Endothelial cell of hepatic sinusoid (primary cell): ENCODE measurements around the gene FAAP20.

Experiments used
- in situ Hi-C: cut with HindIII; loops from 2 replicates; pipeline ENCODE4 v1.10.0; 2017; ENCODE audit warnings: low sequenced_read_pairs

FAAP20 gene

DNA sequence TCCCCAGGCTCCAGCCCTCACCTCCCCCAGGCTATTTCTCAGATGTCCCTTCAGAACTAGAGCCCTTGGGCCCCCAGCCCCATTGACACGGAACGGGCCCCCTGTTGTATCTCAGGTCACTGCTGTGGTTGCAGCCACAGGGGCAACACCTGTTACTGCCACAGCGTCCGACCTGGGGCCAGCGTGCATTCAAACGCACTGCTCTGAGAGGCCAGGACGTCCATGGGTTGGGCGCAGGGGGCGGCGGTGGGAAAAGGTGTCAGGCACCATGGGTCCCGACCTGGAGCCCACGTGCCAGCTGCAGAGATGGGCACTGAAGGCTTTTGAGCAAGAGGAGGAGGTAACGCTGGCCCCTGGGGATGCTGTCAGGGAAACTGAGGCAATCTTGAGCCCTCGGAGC, 13.3 kb downstream of the FAAP20 start:
- in situ Hi-C loops, result no loop called here

DNA sequence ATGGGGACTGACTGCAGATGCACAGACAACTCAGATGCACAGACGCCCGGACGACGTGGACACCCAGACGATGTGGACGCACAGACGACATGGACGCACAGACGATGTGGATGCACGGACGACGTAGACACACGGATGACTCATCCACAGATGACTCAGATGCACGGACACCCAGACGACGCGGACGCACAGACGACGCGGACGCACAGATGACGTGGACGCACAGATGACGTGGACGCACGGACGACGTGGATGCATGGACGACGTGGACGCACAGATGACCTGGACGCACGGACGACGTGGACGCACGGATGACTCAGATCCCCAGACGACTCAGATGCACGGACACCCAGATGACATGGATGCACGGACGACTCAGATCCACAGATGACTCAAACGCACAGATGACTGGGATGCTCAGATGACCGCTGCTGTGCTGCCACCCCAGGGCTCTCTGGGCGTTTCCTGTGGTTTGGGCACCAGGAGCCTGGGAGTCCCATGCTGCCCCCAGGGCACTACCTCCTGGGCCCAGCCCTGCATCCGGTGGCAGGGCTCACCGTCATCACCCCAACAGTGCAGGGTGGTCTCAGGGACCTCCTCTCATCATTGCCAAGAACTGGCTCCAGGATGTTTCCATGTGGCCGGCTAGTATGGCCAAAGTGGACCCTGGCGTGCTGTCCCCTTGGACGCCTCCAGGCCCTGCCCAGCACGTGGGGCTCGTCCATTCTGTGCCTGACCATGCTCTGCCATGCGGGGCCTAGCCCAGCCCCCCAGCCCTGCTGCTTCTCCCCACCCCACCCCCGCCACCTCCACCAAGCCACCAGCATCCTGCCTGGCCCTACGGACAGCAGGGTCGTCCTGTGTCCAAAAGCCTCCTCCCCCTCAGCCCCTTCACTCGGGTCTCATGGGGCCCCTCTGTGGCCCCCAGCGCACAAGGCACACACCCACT, 14.0 kb downstream of the FAAP20 start:
- in situ Hi-C loops, result no loop called here

DNA sequence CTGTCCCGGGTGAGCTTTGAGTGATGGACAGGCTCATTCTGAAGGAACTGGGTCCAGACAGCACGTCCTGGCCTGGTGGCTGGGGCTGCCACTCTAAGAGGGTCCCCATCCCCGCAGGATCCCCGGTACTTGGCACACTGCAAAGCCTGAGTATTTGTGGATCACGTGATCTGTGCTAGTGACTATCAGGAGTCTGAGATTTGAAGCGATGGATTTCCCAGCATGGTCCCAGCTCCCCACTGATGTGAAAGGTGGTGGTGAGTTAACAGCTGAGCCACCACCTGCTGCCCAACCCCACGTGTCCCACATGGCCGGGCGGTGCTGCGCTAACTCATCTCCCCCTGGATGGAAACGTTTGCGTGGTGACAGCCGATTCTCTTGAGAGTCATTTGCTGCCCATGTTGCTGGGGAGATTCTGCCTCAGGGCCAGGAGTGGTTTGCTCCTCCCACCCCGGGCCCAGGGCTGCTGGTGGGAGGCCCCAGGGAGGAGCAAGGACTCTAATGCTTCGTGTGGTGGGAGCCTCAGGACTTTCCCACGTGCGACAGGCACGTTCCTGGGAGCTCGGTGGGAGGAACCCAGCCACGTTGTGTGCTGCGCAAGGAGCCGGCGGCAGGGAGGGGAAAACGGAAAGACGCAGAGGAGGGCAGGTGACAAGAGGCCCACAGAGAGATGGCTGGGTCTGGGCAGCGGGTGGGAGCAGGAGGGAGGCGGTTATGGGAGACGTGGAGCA, 15.1 kb downstream of the FAAP20 start:
- in situ Hi-C loops, result no loop called here

DNA sequence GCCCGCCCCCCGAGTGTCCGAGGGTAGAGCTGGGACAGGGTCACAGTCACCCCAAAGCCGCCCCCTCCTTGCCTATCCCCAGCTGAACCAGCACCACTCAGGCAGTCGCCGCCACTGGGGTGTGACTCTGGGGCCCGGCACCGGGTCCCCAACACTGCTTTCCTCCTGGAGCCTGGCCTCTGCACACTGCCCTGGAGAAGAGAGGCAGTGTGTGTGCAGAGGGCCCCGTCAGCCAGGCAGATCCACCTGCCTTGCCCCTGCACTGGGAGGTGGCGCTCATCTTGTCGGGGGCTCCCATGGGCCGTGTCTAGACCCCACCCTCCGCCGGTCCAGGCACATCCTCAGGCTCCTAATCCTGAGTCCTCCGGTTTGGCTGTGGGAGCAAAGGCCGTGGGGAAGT, 15.7 kb downstream of the FAAP20 start:
- in situ Hi-C loops, result no loop called here

DNA sequence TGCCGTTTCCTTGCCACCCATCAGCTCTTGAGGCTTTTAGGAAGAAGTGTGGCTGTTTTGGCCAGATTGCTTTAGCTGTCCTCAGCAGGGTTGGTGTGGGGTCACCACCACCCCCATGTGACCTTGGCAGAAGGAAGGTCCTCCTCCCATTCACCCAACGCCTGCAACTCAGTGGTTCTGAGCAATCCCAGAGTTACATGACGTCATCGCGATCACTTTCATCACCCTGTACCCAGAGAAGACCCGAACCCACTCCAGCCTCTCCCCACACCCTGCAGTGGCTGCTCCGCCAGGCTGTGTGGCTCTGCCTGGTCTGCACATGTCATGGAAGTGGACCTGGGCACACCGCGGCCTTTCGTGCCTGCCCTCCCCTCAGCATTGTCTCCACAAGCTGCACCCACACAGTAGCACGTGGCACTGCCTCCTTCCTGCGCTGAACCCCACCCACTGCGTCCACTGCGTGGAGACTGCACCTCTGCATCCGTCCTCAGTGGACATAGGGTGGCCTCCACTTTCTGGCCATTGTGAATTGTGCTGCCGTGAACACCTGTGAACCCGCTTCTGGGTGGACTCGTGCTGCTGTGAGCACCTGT, 16.5 kb downstream of the FAAP20 start:
- in situ Hi-C loops, result no loop called here

DNA sequence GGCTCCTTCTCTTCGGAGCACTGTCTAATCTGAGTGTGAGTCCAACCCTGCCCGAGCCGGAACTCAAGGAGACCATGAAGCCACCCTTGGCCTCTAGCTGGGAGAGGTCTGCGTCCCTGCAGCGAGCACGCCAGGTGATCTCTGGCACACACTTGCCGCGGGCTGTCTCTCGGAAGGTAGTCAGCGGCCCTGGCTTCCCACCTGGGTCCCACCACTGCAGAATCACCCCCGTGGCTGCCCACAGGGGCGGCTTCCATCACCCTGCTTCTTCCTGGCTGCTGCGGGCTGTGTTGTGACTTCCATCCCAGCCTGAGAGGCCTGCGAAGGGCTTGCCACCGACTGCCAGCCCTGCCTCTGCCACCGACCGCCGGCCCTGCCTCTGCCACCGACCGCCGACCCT, 17.0 kb downstream of the FAAP20 start:
- in situ Hi-C loops, result no loop called here

DNA sequence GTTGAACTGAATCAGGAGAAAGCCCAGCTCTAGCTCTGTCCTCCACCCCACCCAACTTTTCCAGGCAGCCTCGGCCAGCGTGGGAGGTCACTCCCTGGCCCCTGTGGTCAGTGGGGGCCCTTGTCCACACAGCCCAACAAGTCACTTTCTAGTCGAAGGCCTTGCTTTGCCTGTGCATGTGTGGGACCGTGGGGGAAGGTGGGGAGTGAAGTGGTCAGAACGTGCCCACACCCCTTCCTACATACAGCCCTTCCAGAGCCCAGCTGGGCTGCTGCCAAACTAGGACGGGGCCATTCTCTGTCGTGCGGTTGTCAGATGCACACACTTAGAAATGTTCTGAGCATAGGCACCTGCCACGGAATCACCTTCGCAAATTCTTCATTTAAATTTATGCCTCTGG, 18.0 kb downstream of the FAAP20 start:
- in situ Hi-C loops, result no loop called here

DNA sequence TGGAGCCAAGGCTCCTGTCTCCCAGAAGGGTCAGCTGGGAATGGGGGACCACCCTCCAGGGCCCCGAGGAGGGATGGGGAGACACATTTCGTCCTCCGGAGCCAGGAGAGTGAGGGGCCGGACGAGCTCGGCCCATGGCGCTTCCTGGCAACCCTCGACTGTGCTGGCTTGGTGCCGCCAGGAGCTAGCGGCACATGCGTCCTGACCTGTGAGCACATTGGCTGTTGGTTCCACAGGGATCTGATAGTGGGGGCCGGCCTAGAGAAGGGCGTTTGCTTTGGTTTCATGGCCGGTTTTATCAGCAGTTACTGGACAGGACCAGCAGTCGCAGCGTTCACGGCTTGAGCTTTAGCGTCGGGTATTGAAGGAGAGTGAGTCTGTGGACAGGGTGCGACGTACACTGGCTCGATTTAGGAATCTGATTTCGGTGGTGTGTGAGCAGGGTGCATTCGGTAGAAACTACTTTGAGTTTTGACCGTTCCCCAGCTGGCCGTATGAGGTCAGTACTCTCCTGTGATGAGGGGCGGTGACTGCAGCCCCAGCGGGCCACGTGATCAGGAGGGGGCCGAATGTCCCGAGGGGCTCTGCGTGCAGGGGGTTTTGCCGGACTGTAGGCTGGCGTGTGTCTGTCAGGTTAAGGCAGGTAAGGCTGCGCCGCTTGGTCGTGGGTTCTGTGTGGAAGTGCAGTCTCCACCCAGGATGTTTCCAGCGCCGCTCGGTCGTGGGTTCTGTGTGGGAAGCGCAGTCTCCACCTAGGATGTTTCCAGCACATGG, 18.7 kb downstream of the FAAP20 start:
- in situ Hi-C loops, result no loop called here

DNA sequence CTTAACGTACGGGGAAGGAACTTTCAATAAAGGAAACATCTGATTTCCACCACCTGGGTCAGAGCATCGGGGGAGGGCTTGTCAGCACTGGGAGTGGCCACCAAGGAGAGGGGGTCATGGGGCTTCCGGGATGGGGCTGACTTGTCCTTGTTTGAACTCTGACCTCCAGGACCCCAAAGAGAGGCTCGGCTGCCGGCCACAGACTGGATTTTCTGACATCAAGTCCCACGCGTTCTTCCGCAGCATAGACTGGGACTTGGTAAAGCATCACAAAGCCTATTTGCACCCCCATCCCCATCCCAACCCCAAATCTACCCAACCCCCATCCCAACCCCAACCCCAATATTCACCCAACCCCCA, 19.5 kb downstream of the FAAP20 start:
- in situ Hi-C loops, result no loop called here

DNA sequence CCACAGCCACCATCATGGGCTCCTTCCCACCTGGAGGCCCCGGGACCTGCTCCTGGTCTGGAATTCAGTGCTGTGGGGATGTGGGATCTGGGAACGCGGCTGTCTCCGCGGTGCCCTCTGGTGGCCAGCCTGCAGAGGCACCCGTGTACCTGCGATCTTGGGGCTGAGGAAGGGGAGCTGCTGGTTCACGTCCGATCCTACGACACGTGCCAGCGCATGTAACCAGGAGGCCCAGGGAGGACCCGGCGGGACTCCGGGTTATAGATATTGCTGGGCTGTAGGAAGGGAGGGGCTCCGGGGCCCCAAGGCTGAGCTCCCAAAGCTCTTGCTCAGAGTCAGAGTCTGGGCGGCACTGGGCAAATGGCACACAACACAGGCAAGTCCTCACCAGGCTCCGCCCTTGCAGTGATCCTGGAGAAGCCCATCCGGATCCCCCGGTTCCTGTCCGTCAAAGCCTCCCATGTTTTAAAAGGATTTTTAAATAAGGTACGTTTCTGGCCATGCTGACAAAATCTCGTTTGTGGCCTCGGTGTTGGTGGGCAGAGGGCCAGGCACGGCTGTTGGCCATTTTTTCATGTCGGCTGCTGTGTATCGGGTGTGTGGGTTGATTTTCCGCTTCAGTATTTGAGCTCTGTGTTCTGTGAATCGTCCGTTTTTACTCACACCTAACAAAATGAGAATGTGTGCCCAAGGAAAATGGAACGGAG, 20.1 kb downstream of the FAAP20 start:
- in situ Hi-C loops, result loop anchor here (5.0 kb wide), 1 partner anchor 42 kb away; no protein-coding TSS in a partner anchor

DNA sequence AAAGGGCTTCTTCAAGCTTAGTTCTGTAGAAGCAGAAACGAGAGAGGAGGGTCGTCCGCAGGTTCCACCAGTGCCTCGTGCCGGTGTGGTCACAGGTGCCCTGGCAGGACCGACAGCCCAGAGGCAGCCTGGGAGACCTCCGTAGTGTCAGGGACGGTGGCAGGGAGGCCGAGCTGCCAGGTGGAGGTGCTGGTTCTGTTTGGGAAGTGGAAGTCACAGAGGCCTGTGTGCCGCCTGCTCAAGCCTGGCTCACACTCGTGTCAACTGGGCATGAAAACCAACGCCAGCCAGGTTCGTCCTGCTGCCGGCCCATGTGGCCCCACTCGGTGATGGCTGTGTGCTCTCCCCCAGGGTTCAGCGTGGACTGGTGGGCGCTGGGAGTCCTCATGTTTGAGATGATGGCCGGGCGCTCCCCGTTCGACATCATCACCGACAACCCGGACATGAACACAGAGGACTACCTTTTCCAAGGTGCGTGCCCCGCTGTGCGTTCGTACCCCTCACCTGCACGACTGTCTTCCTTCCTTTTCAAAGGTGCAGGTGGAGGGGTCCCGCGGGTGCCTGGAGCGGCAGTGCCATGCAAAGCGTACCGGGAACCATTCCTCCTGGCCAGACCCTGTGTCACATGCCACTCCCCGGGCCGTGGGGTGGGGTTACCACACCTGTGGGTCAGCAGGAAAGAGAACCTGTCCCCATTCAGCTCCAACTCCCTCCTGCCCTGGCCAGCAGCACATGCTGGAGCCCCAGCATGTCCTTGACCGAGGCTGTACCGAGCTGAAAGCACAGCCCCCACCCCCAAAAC, 20.8 kb downstream of the FAAP20 start:
- in situ Hi-C loops, result loop anchor here (5.0 kb wide), 1 partner anchor 41 kb away; no protein-coding TSS in a partner anchor

DNA sequence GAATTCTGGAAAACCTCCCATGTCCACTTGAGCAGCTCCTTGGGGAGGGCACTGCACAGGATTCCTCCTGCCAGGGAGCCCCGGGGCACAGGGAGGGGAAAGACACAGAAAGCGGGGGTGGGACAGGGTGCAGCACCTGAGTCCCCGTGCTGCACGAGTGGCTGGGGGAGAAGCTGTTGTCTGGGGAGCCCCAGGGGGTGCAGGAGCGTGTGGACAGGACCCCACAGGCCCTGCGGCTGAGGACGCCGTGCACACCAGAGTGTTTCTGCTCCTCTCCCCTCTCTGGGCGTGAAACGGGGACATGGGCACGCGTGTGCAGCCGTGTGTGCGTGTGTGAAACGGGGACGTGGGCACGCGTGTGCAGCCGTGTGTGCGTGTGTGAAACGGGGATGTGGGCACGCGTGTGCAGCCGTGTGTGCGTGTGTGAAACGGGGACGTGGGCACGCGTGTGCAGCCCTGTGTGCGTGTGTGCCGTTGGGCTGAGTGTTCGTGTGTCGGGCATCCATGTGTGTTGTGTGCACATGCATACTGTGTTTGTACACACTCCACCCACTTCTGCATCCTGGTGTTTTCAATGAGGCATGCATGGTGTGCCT, 21.9 kb downstream of the FAAP20 start:
- in situ Hi-C loops, result loop anchor here (5.0 kb wide), 1 partner anchor 40 kb away; no protein-coding TSS in a partner anchor

DNA sequence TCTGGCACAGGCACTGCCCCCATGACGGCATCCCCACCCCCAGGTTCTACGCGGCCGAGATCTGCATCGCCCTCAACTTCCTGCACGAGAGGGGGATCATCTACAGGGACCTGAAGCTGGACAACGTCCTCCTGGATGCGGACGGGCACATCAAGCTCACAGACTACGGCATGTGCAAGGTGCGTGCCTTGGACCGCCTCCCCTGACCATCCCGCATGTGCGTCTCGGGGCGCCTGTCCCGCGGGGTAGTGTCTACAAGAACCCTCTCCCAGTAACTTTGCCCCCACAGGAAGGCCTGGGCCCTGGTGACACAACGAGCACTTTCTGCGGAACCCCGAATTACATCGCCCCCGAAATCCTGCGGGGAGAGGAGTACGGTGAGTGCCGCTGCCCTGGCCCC, 22.6 kb downstream of the FAAP20 start:
- in situ Hi-C loops, result loop anchor here (5.0 kb wide), 1 partner anchor 40 kb away; no protein-coding TSS in a partner anchor

DNA sequence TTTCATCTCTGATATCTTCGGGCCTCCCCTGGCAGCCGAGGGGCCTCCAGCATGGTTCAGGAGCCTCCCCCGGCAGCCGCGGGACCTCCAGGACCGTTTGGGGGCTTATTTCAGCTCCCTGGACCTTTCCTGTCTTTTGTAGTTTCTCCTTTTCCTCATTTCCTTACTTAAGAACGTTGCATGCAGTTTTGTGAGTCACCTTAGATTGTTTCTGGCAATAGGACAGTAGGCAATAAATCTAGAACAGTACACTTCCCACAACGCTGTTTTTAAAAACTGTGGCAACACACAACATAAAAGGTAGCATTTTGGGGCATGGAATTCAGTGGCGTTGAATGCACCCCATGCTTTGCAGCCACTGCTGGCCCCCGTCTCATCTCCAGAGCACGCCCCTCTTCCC, 24.4 kb downstream of the FAAP20 start:
- in situ Hi-C loops, result loop anchor here (5.0 kb wide), 1 partner anchor 38 kb away; no protein-coding TSS in a partner anchor

DNA sequence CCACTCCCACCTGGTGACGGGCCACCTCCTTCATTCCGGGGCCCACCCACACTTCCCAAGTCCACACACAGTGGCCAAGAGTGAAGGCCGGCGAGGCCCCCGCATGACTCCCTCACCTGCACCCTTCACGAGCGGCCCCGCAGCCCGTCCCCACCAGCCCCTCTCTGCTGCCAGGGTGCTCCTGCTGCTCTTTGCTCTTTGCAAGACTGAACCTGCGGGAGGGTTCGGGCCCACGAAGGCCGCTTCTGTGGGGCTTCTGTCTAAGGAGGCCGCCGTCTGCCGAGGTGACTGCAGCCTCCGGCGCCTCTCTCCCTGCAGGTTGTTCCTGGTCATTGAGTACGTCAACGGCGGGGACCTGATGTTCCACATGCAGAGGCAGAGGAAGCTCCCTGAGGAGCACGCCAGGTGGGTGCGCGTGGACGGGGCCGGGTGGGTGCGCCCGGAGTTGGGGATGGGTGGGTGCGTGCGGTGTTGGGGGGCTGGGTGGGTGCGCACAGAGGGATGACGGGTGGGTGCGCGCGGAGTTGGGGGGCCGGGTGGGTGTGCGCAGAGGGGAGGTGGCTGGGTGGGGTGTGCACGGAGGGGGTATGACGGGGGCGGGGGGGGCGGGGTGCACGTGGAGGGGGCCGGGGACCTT, 25.3 kb downstream of the FAAP20 start:
- in situ Hi-C loops, result no loop called here

DNA sequence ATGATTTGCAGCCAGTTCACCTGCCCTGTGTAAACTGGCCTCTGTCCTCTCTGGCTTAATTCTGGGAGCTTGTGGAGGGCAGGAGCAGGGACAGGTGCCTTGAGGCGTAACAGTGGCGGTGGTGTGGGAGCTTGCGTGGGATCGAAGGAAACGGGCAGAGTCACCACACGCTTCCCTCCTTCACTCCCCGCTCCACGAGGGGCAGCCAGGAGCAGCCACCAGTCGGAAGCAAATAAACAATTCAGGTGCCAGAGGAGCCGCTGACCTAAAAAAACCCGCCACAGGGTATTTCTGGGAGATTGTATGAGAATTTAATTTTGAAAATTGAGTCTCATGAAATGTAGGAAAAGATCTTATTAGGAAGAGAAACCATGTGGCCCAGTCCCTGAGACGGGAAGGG, 26.0 kb downstream of the FAAP20 start:
- in situ Hi-C loops, result no loop called here

DNA sequence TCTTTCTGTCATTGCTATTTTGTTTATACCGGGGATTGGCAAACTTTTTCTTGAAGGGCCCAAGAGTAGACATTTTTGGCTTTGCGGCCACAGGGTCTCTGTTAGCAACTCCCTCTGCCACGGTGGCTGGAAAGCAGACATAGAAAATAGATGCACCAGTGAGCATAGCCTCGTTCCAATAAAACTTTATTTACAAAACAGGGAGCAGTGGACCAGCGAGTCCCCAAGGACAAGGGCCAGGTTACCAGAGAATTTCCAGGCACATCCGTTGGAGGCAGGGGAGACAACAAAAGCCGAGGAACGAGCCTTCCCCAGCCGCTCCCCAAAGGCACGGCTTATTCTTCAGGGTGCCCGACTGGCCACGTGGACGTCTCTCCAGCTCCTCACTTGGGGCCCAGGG, 26.5 kb downstream of the FAAP20 start:
- in situ Hi-C loops, result no loop called here

DNA sequence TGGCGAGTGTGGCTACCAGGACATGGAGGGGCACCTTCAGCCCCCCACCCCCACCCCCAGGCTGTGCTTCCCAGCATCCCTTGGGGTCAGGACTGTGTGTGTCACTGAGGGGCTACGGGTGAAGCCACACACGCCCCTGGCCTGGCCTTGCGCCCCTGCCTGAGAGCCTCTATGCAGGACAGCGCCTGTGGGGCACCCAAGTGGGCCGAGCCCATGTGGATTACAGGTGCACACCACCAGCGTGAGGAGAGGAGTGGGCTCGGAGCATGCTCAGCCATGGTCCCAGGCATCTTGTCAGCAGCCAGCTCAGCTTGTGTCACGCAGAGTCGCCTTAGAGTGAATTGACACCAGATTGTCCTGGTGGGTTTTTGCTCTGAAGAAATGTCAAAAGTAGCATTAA, 27.9 kb downstream of the FAAP20 start:
- in situ Hi-C loops, result no loop called here
